Bronchial epithelial cell (primary cell): Measurements from ENCODE around the gene CFAP298. TPM values are rescaled to one million over a fixed set of nuclear protein-coding genes. Genes with fewer than 3 reads are reported as not detected.

Experiments
- DNase-seq: peaks from one replicate; pipeline ENCODE4 v3.0.0-alpha.2; 2010; ENCODE audit warnings: low read depth
- FAIRE-seq: peaks from 2 replicates; lab custom pipeline; 2011; peaks lifted over from hg19 to GRCh38; lab: Jason Lieb, UNC
- H3K27me3 ChIP-seq: 2 replicates; pipeline ENCODE4 v1.5.1; 2011; ENCODE audit warnings: low read length; ENCODE audit not compliant: control insufficient read depth, insufficient read depth
- H3K36me3 ChIP-seq: 2 replicates; pipeline ENCODE4 v1.5.1; 2011; ENCODE audit warnings: low read length; ENCODE audit not compliant: control insufficient read depth, insufficient read depth
- H3K4me3 ChIP-seq: 2 replicates; pipeline ENCODE4 v1.5.1; 2011; ENCODE audit warnings: mild to moderate bottlenecking, low read depth, low read length, control low read depth
- CTCF ChIP-seq: IDR thresholded peaks from 2 replicates; pipeline ENCODE4 v1.5.1; 2011; ENCODE audit warnings: mild to moderate bottlenecking, moderate library complexity, low read length, control low read depth, inconsistent platforms; ENCODE audit not compliant: insufficient read depth, severe bottlenecking
- total RNA-seq: library from RNA; depleted of rRNA; stranded (reverse); fragments of >200 nt; gene quantifications from 2 replicates; pipeline ENCODE4 v1.2.1, GENCODE V29; 2014

Gene CFAP298
- total RNA-seq, 1 donor from 2014 or later, result 37.6 TPM

- TF ChIP-seq CTCF, result no peak
- no peak within 1 kb of the TSS for H3K4me3 ChIP-seq
- H3K27me3 ChIP-seq, result peaks cover 2% of the 10 kb centered on the region
- DNase-seq (no peak), FAIRE-seq (no peak)
- no peaks in the 10 kb centered on the region for H3K36me3 ChIP-seq
Observed at GRCh38 chr21:32585042-32585710, 27.0 kb downstream of the CFAP298 start, which contains the start of gene TCP10L. Gene TCP10L (minus strand): TSS chr21:32585523. CDS start chr21:32584304, 1,219 bp downstream.

- Histone ChIP-seq H3K4me3 (no peak overlapping the region), H3K27me3 (peaks cover 4% of the 10 kb centered on the region), H3K36me3 (no peaks in the 10 kb centered on the region)
- no peak for DNase-seq
- FAIRE-seq, result no peak
- TF ChIP-seq CTCF, result no peak
Observed at GRCh38 chr21:32584472-32584871, 27.7 kb downstream of the CFAP298 start.

GRCh38 chr21:32581732-32582131 lies 30.4 kb downstream of the CFAP298 start:
- H3K4me3 ChIP-seq, result no peak overlapping the region
- H3K36me3 ChIP-seq, result no peaks in the 10 kb centered on the region
- no peak for TF ChIP-seq CTCF
- no peak for FAIRE-seq
- DNase-seq, result no peak
- peaks cover 4% of the 10 kb centered on the region for H3K27me3 ChIP-seq

GRCh38 chr21:32580949-32581348 lies 31.2 kb downstream of the CFAP298 start:
- FAIRE-seq (no peak), DNase-seq (no peak)
- Histone ChIP-seq H3K27me3 (peaks cover 4% of the 10 kb centered on the region), H3K4me3 (no peak overlapping the region), H3K36me3 (no peaks in the 10 kb centered on the region)
- TF ChIP-seq CTCF, result no peak

GRCh38 chr21:32578107-32578691 lies 34.0 kb downstream of the CFAP298 start:
- peak; percentile 63 for TF ChIP-seq CTCF
- H3K4me3 ChIP-seq, result no peak overlapping the region
- peak; percentile 13 for DNase-seq
- peaks cover 3% of the 10 kb centered on the region for H3K27me3 ChIP-seq
- no peak for FAIRE-seq
- no peaks in the 10 kb centered on the region for H3K36me3 ChIP-seq
